ENCODE data around the gene HOXC9. TPM values are rescaled to one million over a fixed set of nuclear protein-coding genes. Genes with fewer than 3 reads are reported as not detected.

Gene HOXC9
- total RNA-seq, 1 experiment from 2014 or later = 5.9 TPM

DNA sequence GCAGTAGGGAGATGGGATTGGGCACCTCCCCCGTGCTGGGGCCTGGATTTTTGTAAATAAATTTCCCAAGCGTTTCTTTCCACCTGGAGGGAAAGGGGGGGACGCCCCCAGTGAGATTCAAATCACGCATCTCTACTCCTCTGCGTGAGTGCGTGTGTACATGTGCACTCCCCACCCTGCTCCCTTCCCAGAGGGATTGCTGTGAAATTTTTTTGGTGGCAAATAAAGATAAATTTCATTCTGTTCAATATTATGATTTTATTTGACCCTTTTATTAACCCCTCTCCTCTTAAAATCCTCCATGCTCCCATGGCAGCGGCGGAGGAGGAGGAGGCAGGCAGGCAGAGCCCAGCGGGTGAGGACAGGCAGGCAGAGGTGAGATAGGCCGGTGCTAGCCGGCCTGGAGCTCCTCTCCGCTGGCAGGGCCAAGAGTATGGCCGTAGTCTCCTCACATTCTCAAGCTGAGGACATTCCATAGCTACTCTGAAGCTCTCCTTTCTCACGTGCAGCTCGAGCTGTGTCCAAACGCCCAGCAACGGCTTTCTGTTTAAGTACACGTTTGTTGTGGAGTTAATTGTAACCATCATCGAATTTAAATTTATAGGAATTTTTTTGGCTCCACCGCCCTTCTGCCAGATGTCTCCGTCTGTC is 23.7 kb upstream of the HOXC9 start:
- no peak for DNase-seq (ENCODE audit: low read depth)

DNA sequence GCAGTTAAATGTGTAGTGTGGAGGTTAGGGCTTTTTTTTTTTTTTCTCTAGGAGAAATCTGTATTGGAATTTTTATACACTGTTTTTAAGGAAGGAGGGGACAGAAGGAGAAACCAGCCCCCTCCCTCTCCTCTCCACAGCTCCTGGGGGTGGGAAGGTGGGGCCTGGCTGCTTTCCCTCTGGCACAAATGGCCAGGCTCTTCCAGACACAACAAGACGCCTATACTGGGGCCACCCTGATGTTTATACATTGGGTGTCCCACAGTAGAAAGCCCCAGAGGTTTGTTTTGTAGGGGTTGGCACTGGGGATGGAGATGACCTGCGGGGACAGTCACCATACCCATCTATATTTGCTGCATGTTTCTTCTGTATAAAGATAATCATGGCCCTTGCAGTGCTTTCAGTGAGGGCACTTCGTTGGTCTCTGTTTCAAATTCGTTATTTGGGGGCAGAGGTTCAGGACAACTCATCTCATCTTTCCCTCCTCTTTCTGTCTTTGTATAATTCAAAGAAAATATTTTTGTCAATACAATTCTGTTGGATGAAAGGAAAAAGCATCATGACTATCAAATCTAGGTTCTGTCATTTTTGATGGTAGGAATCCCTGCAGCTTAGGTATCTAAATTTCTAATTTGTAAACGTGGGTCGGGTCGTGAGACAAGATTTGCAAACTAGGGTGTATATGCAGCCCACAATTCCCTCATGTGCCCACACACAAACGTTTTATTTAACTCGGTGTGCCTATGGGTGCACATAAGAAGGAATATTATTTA is 23.0 kb upstream of the HOXC9 start:
- DNase-seq (ENCODE audit: low read depth) = no peak

DNA sequence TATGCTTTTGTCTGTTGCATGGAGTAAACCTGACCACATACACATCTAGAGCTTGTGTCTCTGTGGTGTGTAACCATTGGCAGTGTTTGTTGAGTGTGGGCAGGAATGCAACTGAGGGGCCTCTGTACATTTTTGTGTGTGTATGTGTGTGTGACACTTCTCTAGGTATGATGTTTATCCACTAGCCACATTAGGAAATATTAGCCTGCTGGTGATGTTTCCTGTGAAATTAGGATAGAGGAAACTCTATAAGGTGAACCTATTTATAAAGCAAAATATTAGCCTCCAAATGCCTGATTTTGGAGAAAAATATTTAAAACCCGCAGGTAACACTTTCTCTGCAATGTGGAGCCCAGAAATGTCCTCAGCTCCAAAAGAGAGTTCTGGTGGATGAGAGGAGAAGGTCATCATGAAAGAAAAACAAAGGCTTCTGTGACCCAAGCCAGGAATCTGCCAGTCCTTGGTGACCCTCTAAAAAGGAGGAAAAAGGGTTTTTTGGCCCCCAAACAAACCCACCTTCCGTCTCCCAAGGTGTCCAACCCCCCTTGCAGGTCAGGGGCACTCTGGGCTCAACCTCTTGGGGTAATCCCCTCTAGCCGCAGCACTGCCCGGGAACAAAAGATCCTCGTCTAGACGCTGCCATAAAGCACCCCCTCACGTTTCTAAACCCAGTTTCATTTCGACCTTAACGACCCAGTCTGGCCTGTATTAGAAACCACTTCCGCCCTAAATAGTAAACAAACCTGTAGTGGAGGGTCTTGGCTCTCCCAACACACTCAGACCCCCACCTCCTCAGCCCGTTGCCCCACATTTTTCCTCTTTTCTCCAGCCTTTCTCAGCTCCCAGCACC is 22.1 kb upstream of the HOXC9 start:
- DNase-seq (ENCODE audit: low read depth) = no peak

DNA sequence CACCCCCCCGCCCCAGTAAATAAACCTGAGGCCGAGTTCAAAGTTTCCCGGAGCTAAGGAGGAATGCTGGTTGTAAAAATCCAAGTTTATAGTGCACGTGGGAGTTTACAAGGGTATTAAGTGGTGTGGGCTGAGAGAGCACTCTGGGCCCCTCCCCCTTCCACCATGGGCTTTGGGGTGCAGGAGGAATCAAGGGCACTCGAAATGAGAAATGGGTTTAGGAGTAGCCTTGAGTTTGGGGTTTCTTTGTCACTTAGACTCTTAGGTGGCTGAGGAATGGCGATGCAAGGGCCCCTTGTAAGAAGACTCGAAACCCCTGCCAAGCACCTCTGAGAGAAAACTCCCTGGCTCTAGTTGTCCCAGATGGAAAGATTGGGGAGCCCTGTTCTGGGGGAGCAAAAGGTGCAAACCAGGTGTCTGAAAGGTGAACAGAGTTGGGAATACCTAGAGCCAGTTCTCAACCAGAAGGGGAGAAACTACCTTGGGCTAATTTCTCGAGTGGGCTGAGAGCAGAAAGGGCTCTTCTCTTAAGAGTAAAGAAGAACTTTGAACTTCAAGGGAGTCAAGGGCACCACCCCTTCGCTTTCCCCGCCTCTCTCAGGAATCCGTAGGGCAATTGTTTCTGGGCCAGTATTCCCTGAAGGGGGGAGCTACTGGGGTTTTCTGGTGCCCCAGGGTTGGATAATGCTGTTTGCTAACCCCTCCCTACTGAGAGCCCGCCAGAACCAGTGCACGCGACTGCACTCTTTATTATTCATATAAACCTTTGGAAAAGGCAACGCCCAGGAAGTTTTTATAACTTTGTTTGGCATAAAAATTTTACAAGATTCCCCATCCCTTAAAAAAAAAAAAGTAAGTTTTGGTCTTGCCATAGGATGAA is 21.2 kb upstream of the HOXC9 start:
- no peak for DNase-seq (ENCODE audit: low read depth)

DNA sequence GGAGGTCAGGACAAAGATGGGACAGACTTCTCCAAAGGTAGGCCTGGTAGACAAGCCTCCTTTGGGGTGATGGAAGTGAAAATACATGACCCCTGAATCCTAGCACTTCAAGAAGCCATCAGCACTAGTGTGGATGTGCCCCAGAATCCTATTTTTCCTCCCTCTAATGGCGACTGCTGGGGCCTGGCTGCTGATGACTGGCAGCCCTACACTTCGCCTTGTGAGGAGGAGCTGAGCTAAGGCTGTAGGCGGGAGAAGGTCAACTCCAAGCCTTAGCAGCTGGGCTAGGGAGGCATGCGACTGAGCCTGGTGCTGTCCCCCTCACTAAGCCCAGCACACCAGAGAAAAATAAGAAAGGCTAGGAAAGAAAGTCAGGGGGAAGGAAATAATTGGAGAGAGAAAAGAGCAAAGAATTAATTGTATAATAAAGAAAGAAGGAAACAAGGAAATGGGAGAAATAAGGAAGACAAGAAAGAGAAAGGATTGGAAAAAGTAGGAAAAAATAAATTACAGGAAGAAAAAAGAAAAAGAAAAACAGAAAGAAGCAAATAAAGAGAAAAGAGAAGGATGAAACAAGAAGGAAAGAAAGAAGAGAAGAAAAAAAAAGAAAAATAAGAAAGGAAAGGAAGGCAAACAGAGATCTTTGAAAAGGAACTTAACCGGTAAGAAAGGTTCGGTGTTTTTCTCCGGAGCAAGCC is 19.7 kb upstream of the HOXC9 start:
- no peak for DNase-seq (ENCODE audit: low read depth)

DNA sequence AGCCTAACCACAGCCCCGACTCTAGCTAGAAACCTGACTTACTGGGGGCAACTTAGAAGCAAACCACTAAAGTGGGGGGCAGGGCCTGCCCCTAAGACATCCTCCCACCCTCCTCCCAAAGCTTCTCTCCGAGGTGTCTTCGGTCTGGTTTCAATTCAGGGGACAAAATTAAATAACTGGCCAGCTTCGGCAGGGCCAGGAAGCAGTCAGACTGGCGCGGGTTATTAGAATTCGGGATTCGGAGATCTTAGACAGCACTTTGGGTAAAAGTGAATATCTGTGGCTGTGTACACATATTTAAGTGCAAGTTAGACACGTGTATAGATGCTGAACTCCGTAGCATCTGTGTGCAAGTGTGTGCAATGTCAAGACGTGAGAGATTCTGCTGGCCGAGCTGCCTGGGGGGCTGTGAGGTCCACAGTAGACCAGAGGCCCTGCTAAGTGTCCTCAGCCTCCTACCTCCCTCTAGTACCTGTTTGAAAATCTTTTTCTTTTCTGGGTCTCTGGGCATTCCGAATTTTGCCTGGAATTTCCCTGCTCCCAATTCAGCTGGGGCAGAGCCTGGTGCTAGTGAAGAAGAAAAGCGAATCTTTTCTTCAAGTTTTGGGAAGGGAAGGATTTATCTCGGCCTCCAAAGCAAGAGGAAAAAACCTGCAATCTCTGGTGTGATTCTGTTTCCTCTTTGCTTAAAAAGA is 19.0 kb upstream of the HOXC9 start:
- no peak for DNase-seq (ENCODE audit: low read depth)

DNA sequence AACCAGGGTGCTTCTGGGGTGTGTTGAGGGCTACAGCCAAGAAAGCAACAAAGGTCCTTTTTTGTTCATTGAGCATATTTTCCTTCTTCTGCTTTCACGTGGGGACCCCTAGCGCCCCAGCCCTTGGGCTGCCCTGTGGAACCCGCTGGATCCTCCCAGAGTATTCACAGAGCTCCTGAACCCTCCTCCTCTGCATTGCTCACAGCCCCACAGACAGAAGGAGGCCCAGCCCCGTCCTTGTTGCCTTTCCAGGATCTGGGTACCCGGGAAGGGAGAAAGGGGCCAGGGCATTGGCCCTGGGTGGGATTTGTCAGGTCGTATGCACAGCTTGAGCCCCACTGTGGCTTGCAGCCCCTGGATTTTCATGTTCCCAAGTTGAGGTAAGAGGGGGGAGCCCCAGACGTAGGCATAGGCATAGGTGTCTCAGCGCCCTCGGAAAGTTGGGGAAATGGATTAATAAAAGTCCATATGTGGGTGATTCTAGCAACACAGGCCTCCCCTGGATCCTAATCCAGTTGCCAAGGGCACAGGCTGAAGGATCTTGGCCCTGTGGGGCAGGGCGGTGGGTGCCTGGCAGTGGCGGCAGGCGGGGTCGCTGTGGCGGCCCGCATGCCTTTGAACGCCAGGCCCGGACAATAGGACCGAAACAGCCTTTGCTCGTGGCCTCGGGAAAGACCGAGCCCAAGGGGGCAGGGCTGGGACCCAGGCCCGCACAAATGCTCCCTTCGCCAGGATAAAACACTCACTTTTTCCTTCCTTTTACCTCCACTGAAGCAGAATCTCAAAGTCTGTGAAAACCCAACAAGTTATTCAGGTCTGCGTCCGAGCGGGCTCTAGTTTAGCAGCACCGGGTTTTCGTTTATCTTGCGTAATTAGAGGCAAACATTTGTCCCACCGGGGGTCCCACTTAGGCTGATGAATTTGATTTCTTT is 18.1 kb upstream of the HOXC9 start:
- DNase-seq (ENCODE audit: low read depth) = no peak

DNA sequence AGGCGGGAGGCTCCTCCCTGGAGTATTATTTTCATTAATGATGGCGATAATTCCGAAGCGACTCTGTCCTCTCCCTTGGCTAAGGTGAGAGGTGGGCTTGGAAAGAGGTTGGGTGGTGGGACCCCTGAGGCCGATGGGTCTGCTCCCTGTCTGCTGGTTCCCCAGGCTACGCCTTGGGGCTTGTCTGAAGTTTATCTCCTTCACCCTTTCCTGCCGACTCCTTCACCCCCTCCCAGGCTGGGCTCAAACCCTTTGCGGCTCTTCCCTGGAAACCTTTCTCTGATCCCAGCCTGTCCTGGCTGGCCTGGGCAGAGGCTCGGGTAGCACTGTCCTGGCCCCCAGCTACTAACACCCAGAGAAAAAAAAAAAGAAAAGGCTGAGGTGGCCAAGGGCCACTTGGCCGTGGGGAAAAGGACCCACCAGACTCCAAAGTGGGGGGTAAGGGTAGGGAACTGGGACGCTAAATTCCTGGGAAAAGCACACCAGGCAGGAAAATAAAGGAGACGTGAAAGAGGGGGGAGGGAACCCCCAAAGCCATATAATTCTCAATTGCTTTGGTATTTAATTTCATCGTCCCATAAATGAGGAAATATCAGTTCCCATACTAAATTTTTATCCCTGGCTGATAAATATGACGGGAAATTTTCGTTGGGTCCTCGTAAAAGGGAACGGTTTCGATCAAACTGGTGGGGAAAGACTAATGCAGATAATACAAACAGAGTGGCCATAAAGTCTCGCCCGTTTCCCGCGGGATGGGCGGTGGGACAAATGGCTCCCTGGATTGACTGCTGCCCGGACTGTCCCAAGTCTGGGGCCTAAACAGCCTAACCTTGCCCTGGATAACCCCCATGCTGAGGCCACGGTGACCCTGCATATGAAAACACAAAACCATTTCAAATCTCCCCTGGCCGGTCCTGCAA is 17.1 kb upstream of the HOXC9 start:
- DNase-seq (ENCODE audit: low read depth) = no peak

DNA sequence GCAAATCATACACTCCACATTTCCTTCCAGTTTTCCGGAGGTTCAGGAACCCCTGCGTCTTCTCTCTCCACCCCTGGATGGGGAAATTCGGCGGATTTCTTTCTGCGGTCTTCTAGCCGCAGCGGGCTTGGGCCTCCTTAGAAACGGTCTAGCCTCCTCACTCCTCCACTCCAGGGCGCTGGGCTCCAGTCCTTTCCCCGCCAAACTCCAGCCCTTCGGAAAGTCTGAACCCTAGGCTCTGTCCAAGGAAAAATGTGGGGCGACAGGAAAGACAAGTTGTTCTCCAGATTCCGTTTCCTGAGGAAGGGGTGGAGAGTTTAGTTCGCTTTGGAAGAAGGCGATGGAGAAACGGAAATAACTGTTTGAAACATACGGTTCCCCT is 16.4 kb upstream of the HOXC9 start:
- DNase-seq (ENCODE audit: low read depth) = no peak

DNA sequence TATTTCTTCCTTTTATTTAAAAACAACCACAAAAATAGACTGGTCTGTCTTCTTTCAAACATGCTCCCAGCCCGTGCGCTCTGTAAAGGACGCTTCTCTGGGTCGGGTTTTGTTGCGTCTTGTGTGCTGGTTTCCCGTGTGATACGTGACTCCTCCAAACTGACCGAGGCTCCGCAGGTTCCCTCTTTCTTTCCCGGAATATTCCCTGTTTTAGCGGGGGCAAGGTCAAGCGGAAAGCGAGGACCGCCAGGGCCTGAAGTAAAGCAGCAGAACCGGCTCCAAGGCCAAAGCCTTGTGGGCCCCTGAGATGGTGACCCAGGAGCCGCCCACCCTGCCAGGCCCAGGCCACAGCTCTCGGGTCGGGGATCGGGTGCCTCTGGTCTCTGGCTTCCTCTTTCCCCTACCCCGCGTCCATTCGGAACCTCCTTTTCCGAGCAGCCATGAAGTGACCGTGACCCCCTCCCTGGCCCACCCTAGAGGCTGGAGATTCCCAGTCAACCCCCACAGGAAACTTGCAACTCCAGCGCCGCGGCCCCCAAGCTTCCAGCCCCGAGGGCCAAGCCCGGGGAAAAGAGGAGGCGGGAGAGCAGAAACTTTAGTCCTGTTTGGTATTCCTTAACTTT is 15.9 kb upstream of the HOXC9 start:
- no peak for DNase-seq (ENCODE audit: low read depth)

DNA sequence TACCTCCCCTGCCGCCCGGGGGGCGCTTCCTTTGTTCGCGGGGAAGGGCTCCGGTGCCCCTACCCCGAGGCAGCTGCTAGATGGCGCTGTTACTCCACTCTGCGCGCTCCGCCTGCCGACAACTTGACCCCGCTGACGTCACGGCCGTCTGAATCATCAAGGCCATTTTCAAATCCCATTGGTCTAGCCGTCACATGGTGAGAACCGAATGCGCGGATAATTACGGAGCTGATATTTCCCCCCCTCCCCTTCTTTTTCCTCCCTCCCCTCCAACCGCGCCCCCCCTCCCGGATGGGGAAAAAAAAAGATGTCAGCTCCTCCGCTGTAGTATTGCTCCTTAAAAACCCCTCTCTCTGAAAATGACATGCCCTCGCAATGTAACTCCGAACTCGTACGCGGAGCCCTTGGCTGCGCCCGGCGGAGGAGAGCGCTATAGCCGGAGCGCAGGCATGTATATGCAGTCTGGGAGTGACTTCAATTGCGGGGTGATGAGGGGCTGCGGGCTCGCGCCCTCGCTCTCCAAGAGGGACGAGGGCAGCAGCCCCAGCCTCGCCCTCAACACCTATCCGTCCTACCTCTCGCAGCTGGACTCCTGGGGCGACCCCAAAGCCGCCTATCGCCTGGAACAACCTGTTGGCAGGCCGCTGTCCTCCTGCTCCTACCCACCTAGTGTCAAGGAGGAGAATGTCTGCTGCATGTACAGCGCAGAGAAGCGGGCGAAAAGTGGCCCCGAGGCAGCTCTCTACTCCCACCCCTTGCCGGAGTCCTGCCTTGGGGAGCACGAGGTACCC is 14.9 kb upstream of the HOXC9 start, which contains the start of gene HOXC10:
Gene HOXC10 (plus strand): TSS at position 246 of the 791 bp plus-strand sequence. CDS start 114 bp downstream, at position 360.
- peak; percentile 91 for DNase-seq (ENCODE audit: low read depth)

DNA sequence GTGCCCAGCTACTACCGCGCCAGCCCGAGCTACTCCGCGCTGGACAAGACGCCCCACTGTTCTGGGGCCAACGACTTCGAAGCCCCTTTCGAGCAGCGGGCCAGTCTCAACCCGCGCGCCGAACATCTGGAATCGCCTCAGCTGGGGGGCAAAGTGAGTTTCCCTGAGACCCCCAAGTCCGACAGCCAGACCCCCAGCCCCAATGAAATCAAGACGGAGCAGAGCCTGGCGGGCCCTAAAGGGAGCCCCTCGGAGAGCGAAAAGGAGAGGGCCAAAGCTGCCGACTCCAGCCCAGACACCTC is 14.3 kb upstream of the HOXC9 start:
- DNase-seq (ENCODE audit: low read depth) = no peak

DNA sequence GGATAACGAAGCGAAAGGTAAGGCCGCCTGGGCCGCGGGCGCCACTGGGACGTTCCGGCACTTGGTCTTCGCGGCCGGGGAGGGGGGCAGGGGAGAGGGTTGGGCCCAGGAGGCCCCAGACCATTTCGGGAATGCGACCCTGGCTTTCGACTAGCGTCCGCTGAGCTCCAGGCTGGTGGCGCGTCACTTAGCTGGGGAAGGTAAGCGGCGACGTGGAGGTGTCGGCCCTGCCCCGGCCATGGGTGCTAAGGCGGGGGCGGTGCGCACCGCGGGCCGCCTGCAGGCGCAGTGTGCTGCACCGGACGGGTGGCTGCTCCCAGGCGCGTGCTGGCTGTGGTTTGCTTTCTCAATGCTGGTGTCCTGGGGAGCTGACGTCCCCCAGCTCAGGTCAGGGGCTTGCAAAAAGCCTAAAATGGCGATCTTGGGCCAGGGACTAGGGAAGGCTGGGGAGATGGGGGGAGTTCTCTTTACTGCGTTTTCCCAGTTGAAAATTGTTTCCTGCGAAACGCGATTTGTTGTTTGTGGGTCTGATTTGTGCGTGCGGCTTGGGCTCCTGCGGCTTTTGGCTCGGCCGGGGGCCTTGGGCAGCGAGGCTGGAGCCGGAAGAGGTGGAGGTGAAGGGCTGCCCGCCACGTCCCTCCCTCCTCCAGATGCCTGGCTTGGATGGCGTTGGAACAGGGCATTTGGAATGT is 13.8 kb upstream of the HOXC9 start:
- DNase-seq (ENCODE audit: low read depth) = peak; percentile 59

DNA sequence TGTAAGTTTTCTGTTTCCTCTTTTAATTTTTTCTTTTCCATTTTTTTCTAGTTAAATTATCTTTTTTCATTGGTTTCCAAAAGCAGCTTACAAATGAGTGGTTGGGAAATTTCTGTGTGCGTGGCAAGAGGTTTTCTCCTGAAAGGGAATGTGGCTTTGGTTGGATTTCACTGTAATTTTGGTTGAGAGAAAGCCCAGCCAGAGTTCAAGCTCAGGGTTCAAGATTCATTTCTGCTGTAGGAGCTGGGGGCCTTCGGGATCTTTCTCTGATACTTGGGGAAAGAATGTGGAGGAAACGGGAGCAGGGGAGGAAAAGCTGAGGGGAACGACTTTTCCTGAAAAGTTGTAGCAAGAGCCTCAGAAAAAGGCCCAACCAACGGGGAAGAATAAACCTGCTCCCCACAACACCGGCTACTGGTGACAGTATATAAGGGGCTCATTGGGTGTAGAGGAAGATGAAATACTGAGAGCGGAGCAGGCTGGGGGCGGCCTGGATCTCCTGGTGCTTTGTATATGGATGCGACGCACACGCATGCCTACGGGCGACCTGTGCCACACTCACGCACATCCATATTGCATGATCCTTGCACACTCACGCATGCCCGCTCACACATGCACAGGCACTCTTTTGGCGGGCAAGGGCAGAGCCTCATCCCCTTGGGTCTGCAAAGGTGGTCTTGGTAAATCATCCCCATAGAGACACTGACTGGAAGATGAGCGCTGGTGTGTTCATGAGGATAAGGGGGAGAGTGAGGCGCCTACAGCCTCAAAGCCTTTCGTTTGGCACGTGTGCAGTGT is 13.1 kb upstream of the HOXC9 start:
- no peak for DNase-seq (ENCODE audit: low read depth)

DNA sequence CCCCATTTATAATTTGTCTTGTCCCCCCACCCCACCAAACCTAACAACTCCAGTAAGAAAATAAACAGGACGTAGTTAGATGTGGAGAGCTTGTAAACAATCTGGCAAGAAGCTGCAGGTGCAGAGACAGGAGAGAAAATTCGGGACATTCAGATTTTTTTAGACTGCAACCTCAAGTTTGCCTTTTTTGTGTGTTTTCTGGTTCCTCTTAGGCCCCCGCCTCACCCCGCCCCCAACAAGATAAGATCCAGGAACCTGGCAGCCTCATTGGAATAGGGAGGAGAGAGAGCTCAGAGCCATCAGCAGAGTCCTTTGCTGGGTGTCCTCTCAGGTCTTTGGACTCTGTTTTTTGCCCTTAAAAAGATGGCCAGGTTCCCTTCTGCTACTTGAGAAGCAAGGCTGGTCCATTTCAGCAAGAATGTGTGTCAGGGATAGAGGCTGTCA is 12.2 kb upstream of the HOXC9 start:
- DNase-seq (ENCODE audit: low read depth) = no peak
